ENCODE data around the gene PRKCH. TPM values are rescaled to one million over a fixed set of nuclear protein-coding genes. Genes with fewer than 3 reads are reported as not detected.

PRKCH gene
- total RNA-seq, 1 donor from 2014 or later = 74.4 TPM

DNA sequence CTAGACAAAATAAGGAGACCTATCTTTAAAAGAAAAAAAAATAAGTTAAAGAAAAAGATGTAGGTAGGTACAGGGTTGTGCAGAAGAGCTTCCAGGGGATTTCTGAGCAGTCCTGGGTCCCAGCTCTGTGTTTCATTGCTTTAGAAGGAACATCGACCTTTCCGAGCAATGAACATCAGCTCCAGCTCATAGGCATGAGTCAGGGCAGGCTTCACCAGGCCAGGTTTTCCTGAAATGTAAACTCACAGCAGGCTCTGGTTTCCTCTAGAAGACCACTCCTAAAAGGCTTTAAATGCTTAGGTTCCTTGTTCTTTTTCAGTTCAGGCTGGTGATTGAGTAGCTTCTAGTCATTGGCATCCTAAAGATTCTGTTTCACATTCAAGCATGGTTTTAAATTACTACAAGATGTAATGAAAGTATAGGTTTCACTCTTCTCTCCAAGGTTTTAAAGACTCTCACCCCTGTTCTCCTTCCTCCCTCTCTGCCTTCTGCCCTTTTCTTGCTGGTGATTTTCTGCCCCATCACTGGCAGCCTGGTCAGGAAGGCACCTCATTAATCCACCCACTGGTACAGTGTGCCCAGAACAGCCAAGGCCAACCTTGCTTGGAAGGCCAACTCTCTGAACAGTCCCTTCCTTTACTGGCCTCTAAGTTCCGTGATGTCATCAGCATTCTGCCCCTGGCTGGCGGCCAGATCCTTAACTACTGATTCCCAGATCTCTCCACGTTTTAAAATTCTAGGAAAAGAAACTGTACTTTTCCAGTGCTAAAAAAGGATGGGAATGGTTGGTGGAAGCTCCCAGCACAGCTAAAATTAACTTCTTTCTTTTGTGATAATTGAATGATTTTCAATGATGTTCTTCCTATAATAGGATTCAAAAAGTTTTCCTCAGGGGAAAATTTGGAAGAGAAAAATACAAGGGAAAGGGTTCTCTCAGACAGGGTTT, 264.5 kb downstream of the PRKCH start:
- no peaks in the 10 kb centered on the region for H3K27me3 ChIP-seq
- peak; percentile 60 for ATAC-seq
- H3K4me1 ChIP-seq = peaks cover 21% of the 10 kb centered on the region
- no peaks in the 10 kb centered on the region for H3K9me3 ChIP-seq
- DNase-seq = no peak
- intact Hi-C loops (cut with DNase I) = no loop called here
- no peaks in the 10 kb centered on the region for H3K36me3 ChIP-seq
- TF ChIP-seq, protein P1, sequence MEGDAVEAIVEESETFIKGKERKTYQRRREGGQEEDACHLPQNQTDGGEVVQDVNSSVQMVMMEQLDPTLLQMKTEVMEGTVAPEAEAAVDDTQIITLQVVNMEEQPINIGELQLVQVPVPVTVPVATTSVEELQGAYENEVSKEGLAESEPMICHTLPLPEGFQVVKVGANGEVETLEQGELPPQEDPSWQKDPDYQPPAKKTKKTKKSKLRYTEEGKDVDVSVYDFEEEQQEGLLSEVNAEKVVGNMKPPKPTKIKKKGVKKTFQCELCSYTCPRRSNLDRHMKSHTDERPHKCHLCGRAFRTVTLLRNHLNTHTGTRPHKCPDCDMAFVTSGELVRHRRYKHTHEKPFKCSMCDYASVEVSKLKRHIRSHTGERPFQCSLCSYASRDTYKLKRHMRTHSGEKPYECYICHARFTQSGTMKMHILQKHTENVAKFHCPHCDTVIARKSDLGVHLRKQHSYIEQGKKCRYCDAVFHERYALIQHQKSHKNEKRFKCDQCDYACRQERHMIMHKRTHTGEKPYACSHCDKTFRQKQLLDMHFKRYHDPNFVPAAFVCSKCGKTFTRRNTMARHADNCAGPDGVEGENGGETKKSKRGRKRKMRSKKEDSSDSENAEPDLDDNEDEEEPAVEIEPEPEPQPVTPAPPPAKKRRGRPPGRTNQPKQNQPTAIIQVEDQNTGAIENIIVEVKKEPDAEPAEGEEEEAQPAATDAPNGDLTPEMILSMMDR (IDR thresholded peaks at IDR 0.05) = no peak
- H3K27ac ChIP-seq = peak overlapping the region; percentile 45
- H3K4me3 ChIP-seq = no peak overlapping the region

DNA sequence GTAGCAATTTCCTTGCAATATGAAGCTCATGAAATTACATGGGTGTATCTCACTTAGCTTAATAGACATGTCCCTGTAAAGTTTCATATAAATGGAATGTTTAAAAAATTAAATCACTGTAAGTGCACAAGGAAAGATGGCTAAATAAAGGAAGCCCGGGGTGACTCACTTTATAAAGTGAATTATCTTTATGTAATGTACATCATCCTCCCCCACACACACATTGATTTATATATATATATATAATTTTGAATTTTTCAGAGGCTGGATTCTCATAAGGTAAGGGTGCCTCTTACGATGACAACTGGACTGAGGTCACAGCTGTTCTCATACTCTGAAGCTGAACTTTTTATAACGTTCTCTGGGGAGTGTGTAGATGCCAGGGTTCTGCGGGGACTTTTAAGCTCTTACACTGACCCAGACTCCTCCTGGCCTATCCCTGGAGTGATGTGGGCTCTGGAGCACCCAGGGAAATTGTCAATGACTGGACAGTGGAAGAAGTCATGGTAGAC, 265.2 kb downstream of the PRKCH start:
- DNase-seq = no peak
- TF ChIP-seq, protein P1 (IDR thresholded peaks at IDR 0.05) = no peak
- H3K27me3 ChIP-seq = no peaks in the 10 kb centered on the region
- H3K36me3 ChIP-seq = no peaks in the 10 kb centered on the region
- intact Hi-C loops (cut with DNase I) = no loop called here
- no peaks in the 10 kb centered on the region for H3K9me3 ChIP-seq
- H3K27ac ChIP-seq = peak overlapping the region; percentile 45
- H3K4me3 ChIP-seq = no peak overlapping the region
- peaks cover 21% of the 10 kb centered on the region for H3K4me1 ChIP-seq
- no peak for ATAC-seq

DNA sequence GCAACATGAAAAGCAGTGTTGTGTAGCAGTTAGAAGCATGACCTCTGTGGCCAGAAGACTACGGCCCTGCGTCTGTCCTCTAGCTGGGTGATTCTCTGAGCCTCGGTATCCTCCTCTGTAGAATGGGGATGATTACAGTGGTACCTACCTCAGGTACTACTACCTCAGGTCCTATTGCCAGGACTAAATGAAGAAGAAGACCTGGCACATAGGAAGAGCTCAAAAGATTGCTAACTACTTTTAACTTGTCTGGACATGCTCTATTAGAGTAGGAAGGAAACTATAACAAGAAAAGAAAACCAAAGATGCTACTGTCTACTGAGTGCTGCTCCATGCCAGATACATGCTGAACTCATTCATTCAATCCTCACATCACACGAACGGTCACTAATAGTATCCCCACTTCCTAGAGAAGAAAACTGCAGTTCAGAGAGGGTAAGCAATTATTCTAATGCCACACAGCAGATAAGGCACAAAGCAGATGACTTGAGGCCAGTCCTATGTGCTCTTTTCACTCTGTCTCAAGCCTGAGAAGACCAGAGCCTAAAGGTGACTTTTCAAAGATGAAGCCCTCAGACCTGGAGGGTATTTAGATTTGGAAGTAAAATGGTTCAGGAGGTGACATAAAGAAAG, 265.8 kb downstream of the PRKCH start:
- H3K27me3 ChIP-seq = no peaks in the 10 kb centered on the region
- no peaks in the 10 kb centered on the region for H3K9me3 ChIP-seq
- intact Hi-C loops (cut with DNase I) = no loop called here
- no peak overlapping the region for H3K27ac ChIP-seq
- no peak overlapping the region for H3K4me3 ChIP-seq
- DNase-seq = no peak
- TF ChIP-seq, protein P1 (IDR thresholded peaks at IDR 0.05) = no peak
- no peaks in the 10 kb centered on the region for H3K36me3 ChIP-seq
- ATAC-seq = no peak
- H3K4me1 ChIP-seq = peaks cover 21% of the 10 kb centered on the region

DNA sequence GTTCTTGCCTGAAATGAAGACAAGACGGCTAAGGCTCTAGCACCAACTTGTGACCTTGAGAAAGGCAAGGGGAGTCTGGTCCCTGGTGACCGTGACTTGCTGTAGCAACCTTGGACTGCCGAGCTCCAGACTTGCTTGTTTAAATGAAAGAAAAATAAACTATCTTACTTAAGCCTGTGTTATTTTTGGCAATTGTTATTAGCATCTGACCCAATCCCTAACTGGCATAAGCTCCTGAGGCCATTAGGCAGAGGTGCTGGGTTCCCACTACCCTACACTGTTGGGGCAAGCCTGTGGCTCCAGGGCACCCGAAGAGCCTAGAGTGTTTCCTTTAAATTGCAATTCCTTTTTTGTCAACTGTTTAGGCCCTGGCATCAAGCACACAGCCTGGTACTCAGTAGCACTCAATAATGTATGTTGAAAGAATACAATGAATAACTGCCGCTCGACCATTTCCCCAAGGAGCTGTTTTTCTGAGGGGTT, 267.1 kb downstream of the PRKCH start:
- ATAC-seq = no peak
- TF ChIP-seq, protein P1 (IDR thresholded peaks at IDR 0.05) = no peak
- Histone ChIP-seq H3K4me1 (peaks cover 21% of the 10 kb centered on the region), H3K36me3 (no peaks in the 10 kb centered on the region), H3K9me3 (no peaks in the 10 kb centered on the region), H3K27ac (no peak overlapping the region), H3K4me3 (no peak overlapping the region), H3K27me3 (no peaks in the 10 kb centered on the region)
- intact Hi-C loops (cut with DNase I) = no loop called here
- DNase-seq = no peak

DNA sequence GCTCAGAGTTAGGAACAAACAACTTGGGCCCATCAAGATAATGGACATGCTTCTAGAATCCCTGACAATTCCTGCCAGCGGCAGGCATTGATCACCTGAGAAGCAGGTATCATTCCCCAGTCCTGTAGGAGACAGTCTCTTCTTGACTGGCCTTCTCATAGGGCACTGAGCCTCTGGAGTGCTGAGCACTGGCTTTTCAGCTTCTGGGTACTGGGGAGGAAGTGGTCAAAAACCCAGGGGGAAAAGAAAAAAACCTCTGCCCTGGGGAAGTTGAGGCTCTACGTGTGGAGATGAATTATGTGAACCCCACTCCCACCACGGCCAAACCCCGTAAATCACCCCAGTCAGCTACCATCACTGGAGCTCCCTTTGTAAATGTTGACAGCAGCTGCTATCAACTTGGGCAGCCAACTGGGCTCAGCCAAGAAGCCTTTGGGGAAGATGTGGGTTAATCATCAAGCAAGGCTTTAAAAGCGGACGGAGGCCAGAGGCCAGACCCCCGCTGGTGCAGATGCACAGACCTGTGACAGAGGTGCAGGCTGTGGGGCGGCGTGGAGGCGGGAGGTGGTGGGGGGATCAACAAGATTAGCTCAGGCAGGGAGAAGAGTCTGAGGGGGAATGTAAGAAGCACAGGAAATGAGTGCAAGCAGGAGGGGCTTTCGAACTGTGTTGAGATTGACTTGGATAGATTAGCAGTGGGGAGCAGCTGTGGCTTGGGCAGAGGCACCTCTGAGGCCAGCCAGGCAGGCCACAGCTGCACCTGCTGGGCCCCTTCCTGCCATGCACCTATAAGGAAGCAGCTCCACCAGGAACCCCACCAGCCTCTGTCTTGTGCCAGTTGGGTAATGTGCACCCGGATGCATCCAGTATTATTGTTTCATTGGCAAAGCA, 268.6 kb downstream of the PRKCH start:
- Histone ChIP-seq H3K9me3 (no peaks in the 10 kb centered on the region), H3K4me1 (peaks cover 21% of the 10 kb centered on the region), H3K36me3 (no peaks in the 10 kb centered on the region), H3K4me3 (no peak overlapping the region), H3K27ac (no peak overlapping the region), H3K27me3 (no peaks in the 10 kb centered on the region)
- TF ChIP-seq, protein P1 (IDR thresholded peaks at IDR 0.05) = no peak
- no peak for DNase-seq
- ATAC-seq = no peak
- intact Hi-C loops (cut with DNase I) = no loop called here
